Dedifferentiated amniotic fluid mesenchymal stem cell (primary cell): ENCODE results near the gene ACOT7.

ENCODE experiments used
- DNase-seq: peaks from one replicate; pipeline ENCODE4 v3.0.0-alpha.2; 2016; ENCODE audit errors: extremely low spot score

Gene ACOT7

GRCh38 chr1:6347641-6348487, 45.7 kb downstream of the ACOT7 start:
- no peak for DNase-seq

- DNase-seq: no peak
Observed at GRCh38 chr1:6345460-6345859, 48.1 kb downstream of the ACOT7 start.

GRCh38 chr1:6345009-6345408, 48.6 kb downstream of the ACOT7 start:
- no peak for DNase-seq

GRCh38 chr1:6343506-6344405, 49.8 kb downstream of the ACOT7 start:
- peak; percentile 60 for DNase-seq

GRCh38 chr1:6342056-6342455, 51.5 kb downstream of the ACOT7 start:
- DNase-seq: no peak

GRCh38 chr1:6338695-6339094, 54.9 kb downstream of the ACOT7 start:
- no peak for DNase-seq

- DNase-seq: no peak
Observed at GRCh38 chr1:6336776-6337622, 56.6 kb downstream of the ACOT7 start.

GRCh38 chr1:6334261-6334993, 59.1 kb downstream of the ACOT7 start:
- DNase-seq: no peak

- DNase-seq: no peak
Observed at GRCh38 chr1:6332821-6333220, 60.7 kb downstream of the ACOT7 start.

GRCh38 chr1:6331543-6332273, 61.9 kb downstream of the ACOT7 start:
- DNase-seq: no peak

- DNase-seq: peak; percentile 33
Observed at GRCh38 chr1:6330410-6330911, 63.1 kb downstream of the ACOT7 start.

GRCh38 chr1:6329851-6330250, 63.7 kb downstream of the ACOT7 start:
- no peak for DNase-seq

GRCh38 chr1:6329396-6329795, 64.2 kb downstream of the ACOT7 start:
- no peak for DNase-seq

- DNase-seq: no peak
Observed at GRCh38 chr1:6328696-6329095, 64.9 kb downstream of the ACOT7 start.

- DNase-seq: no peak
Observed at GRCh38 chr1:6328091-6328490, 65.5 kb downstream of the ACOT7 start.

GRCh38 chr1:6325482-6325881, 68.1 kb downstream of the ACOT7 start:
- DNase-seq: no peak

GRCh38 chr1:6322161-6322560, 71.4 kb downstream of the ACOT7 start:
- no peak for DNase-seq

GRCh38 chr1:6321205-6321604, 72.4 kb downstream of the ACOT7 start:
- no peak for DNase-seq

- DNase-seq: no peak
Observed at GRCh38 chr1:6317098-6317760, 76.3 kb downstream of the ACOT7 start.
